Measurements from ENCODE around the gene TEX55.

GRCh38 chr3:119191800-119192199 is 45.8 kb downstream of the TEX55 start:
- TF ChIP-seq, protein P1, sequence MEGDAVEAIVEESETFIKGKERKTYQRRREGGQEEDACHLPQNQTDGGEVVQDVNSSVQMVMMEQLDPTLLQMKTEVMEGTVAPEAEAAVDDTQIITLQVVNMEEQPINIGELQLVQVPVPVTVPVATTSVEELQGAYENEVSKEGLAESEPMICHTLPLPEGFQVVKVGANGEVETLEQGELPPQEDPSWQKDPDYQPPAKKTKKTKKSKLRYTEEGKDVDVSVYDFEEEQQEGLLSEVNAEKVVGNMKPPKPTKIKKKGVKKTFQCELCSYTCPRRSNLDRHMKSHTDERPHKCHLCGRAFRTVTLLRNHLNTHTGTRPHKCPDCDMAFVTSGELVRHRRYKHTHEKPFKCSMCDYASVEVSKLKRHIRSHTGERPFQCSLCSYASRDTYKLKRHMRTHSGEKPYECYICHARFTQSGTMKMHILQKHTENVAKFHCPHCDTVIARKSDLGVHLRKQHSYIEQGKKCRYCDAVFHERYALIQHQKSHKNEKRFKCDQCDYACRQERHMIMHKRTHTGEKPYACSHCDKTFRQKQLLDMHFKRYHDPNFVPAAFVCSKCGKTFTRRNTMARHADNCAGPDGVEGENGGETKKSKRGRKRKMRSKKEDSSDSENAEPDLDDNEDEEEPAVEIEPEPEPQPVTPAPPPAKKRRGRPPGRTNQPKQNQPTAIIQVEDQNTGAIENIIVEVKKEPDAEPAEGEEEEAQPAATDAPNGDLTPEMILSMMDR (IDR thresholded peaks at IDR 0.05), result no peak
- TF ChIP-seq POLR2A (IDR thresholded peaks at IDR 0.05) (no peak), POLR2AphosphoS5 (IDR thresholded peaks at IDR 0.05; ENCODE audit: insufficient read depth in 1 of 2, low read depth in 1 of 2) (no peak)

Data from vagina (tissue), 2 donors.